ENCODE measurements around the gene SOAT2. TPM values are rescaled to one million over a fixed set of nuclear protein-coding genes. Genes with fewer than 3 reads are reported as not detected.

The SOAT2 gene
- polyA plus RNA-seq, 1 donor (not counting 4 experiments of a cell fraction or from before 2014, with no cell fraction given): not detected

DNA sequence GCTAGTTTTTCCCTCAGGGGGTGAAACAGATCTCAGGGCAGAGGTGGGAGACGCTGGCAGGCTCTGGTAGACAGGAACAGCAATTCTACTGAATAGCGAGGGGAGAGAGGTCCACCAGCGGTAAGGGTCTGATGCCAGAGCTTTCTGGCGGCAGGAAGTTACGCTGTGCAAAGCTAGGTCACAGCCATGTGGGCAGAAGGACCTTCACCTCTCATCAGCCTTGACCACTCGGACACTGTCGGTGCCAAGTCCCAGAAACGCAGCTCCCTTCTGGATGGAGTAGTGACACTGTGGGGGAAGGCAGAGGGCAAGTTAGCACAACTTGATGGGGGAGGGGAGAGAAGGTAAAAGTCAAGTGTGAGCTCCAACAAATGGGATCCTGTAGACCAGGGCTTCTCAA lies 66.9 kb downstream of the SOAT2 start:
- Histone ChIP-seq H3K27ac (ENCODE audit: control insufficient read depth, insufficient read depth, low read length) (no peak overlapping the region), H3K9me1 (ENCODE audit: control insufficient read depth, extremely low read depth, insufficient read depth, low read length) (no peaks in the 10 kb centered on the region), H3K4me2 (ENCODE audit: control insufficient read depth, extremely low read depth, insufficient read depth, low read depth, low read length) (no peak overlapping the region), H3K36me3 (ENCODE audit: control insufficient read depth in 2 of 2, extremely low read depth in 1 of 2, insufficient read depth in 2 of 2, low read length in 2 of 2) (peaks cover 0 to 7% of the 10 kb centered on the region in 2 experiments), H3K79me2 (ENCODE audit: control insufficient read depth, insufficient read depth, low read length) (no peaks in the 10 kb centered on the region), H3K4me1 (ENCODE audit: control insufficient read depth, extremely low read depth, insufficient read depth, low read length) (peaks cover 16% of the 10 kb centered on the region), H3K9me3 (ENCODE audit: control insufficient read depth, low read depth, low read length) (no peaks in the 10 kb centered on the region), H3K9ac (ENCODE audit: control insufficient read depth, extremely low read depth, insufficient read depth, low read length) (no peak overlapping the region), H3K4me3 (ENCODE audit: control insufficient read depth in 2 of 3, extremely low read depth in 1 of 3, insufficient read depth in 2 of 3, low read depth in 1 of 3, low read length in 3 of 3) (no peak overlapping the region), H2AFZ (ENCODE audit: control insufficient read depth, low read length) (no peak overlapping the region), H4K20me1 (ENCODE audit: control insufficient read depth, extremely low read depth, insufficient read depth, low read length) (no peaks in the 10 kb centered on the region), H3K27me3 (ENCODE audit: control insufficient read depth, extremely low read depth, insufficient read depth, low read length) (no peaks in the 10 kb centered on the region)
- no peak for DNase-seq (ENCODE audit: low read depth, low spot score)
- FAIRE-seq: no peak
- no peak for TF ChIP-seq EZH2 (IDR thresholded peaks at IDR 0.05; ENCODE audit: low read length)
- TF ChIP-seq, protein P1, sequence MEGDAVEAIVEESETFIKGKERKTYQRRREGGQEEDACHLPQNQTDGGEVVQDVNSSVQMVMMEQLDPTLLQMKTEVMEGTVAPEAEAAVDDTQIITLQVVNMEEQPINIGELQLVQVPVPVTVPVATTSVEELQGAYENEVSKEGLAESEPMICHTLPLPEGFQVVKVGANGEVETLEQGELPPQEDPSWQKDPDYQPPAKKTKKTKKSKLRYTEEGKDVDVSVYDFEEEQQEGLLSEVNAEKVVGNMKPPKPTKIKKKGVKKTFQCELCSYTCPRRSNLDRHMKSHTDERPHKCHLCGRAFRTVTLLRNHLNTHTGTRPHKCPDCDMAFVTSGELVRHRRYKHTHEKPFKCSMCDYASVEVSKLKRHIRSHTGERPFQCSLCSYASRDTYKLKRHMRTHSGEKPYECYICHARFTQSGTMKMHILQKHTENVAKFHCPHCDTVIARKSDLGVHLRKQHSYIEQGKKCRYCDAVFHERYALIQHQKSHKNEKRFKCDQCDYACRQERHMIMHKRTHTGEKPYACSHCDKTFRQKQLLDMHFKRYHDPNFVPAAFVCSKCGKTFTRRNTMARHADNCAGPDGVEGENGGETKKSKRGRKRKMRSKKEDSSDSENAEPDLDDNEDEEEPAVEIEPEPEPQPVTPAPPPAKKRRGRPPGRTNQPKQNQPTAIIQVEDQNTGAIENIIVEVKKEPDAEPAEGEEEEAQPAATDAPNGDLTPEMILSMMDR (optimal IDR thresholded peaks at IDR 0.05 in 1 of 3, IDR thresholded peaks at IDR 0.05 in 1 of 3, conservative IDR thresholded peaks at IDR 0.05 in 1 of 3; ENCODE audit: extremely low read depth in 1 of 3, insufficient read depth in 2 of 3, low read length in 3 of 3): no peak
- dilution Hi-C loops (cut with MboI; ENCODE audit: extremely low pct_ligation_motif_present, low sequenced_read_pairs): no loop called here

DNA sequence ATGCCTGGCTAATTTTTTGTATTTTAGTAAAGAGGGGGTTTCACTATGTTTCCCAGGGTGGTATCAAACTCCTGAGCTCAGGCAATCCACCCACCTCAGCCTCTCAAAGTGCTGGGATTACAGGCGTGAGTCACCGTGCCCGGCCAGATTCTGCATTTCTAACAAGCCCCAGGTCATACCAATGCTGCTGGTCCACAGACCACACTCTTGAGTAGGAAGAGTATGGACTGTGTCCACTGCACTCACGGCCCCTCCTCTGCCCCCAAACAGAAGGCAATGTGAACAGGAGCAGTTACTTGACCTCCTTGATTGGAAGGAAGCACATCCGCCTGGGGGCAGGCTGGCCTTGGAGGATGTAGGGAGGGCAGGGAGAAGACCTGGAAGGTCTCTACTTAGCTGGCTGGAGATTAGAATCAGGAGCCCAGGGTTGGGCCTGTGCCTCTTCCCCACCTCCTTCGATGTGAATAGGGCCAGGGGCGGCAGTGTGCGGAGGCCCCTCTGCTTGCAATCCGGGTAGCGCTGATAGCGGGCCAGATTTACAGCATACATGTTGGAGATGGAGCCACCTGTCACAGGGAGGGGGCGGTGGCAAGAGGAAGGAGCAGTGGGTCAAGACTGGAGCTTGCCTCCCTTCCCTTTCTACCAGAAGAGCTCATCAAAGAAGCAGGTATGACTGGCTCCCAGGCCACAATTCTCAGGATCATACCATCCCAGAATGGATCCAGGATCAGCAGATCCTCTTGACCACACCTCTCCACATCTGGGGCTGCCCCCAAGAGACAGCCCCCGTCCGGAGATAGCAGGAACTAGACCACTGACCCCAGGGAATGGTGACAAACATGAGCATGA lies 67.8 kb downstream of the SOAT2 start:
- dilution Hi-C loops (cut with MboI; ENCODE audit: extremely low pct_ligation_motif_present, low sequenced_read_pairs): no loop called here

More for the DNA sequence above, 67.8 kb downstream of the SOAT2 start:
- peaks cover 0 to 7% of the 10 kb centered on the region in 2 experiments for H3K36me3 ChIP-seq (ENCODE audit: control insufficient read depth in 2 of 2, extremely low read depth in 1 of 2, insufficient read depth in 2 of 2, low read length in 2 of 2)
- DNase-seq (ENCODE audit: low read depth, low spot score): no peak
- H3K9ac ChIP-seq (ENCODE audit: control insufficient read depth, extremely low read depth, insufficient read depth, low read length): no peak overlapping the region
- H3K4me3 ChIP-seq (ENCODE audit: control insufficient read depth in 2 of 3, extremely low read depth in 1 of 3, insufficient read depth in 2 of 3, low read depth in 1 of 3, low read length in 3 of 3): no peak overlapping the region
- H3K79me2 ChIP-seq (ENCODE audit: control insufficient read depth, insufficient read depth, low read length): no peaks in the 10 kb centered on the region
- H3K4me1 ChIP-seq (ENCODE audit: control insufficient read depth, extremely low read depth, insufficient read depth, low read length): peaks cover 16% of the 10 kb centered on the region
- H3K27me3 ChIP-seq (ENCODE audit: control insufficient read depth, extremely low read depth, insufficient read depth, low read length): no peaks in the 10 kb centered on the region
- no peaks in the 10 kb centered on the region for H3K9me1 ChIP-seq (ENCODE audit: control insufficient read depth, extremely low read depth, insufficient read depth, low read length)
- no peaks in the 10 kb centered on the region for H3K9me3 ChIP-seq (ENCODE audit: control insufficient read depth, low read depth, low read length)
- TF ChIP-seq, protein P1 (optimal IDR thresholded peaks at IDR 0.05 in 1 of 3, IDR thresholded peaks at IDR 0.05 in 1 of 3, conservative IDR thresholded peaks at IDR 0.05 in 1 of 3; ENCODE audit: extremely low read depth in 1 of 3, insufficient read depth in 2 of 3, low read length in 3 of 3): no peak
- TF ChIP-seq EZH2 (IDR thresholded peaks at IDR 0.05; ENCODE audit: low read length): no peak
- no peak for FAIRE-seq
- no peak overlapping the region for H3K4me2 ChIP-seq (ENCODE audit: control insufficient read depth, extremely low read depth, insufficient read depth, low read depth, low read length)
- H3K27ac ChIP-seq (ENCODE audit: control insufficient read depth, insufficient read depth, low read length): no peak overlapping the region
- no peaks in the 10 kb centered on the region for H4K20me1 ChIP-seq (ENCODE audit: control insufficient read depth, extremely low read depth, insufficient read depth, low read length)
- no peak overlapping the region for H2AFZ ChIP-seq (ENCODE audit: control insufficient read depth, low read length)

Measured in keratinocyte (primary cell).